ENCODE data around the gene SRPK1. TPM values are rescaled to one million over a fixed set of nuclear protein-coding genes. Genes with fewer than 3 reads are reported as not detected.

Gene SRPK1
- total and polyA plus RNA-seq, 2 of the 8 experiments (the other 6 are each of a cell fraction or from before 2014, with no cell fraction given): 25.7 to 116 TPM

DNA sequence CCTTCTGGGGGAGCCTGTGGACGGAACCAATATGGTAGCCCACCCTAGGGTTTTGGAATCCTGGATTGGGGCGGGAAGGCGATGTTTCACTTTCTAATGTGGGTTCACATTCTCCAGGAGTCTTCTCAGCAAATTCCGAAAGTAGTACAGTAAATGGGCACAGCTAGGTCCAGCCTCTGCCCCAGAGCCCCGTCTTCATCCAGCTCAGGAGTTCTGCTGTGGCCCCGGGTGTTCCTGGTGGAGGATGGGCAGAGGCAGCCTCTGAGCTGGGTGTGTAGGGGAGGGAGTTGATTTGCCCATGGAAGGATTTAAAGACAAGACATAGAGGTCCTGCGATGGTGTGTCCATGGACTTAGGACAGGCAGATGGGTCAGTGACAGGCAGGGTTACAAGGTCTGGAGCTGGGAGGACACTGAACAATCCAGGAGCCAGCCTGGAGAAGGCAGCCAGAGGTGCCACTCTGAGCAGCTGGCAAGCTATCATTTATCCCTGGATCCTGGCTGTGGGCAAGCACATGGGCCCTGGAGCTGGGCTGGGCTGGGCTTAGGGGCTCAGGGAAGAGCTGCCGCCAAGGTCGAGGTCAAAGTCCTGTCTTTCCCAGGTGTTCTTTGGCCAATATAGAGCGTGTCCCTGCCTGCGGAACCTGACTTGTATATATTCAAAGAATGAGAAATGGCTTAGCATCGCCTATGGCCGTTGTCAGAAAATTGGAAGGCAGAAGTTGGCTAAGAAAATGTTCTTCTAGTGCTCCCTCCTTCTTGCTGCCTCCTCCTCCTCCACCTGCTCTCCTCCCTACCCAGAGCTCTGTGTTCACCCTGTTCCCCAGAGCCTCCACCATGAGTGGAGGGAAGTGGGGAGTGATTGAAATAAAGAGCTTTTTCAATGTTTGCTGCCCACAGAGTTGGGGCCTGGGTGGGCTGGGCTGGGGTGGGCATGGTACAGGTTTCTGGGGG lies 133.4 kb downstream of the SRPK1 start:
- no peak overlapping the region for H3K23ac ChIP-seq (ENCODE audit: insufficient read length)
- H2BK15ac ChIP-seq (ENCODE audit: low read length): 0 out of 2 replicates have a peak overlapping the region, but pooled peaks have one; percentile 83
- no peak overlapping the region for H3K4ac ChIP-seq (replicated peaks; ENCODE audit: insufficient read length, low read depth, low read length)
- DNase-seq (ENCODE audit: low read depth in 1 of 2, low spot score in 2 of 2) (no peak), FAIRE-seq (no peak)
- no peaks in the 10 kb centered on the region for H3K79me1 ChIP-seq (ENCODE audit: low read depth, low read length)
- H2BK12ac ChIP-seq (ENCODE audit: low read depth, low read length): no peak overlapping the region
- H2BK20ac ChIP-seq (ENCODE audit: low read length): no peak overlapping the region
- ChIA-PET POLR2A (ENCODE audit: partially characterized antibody) (interaction anchor here (0.8 to 4.1 kb wide), 5 partner anchors 9 to 48 kb away, joined by 3 to 29 read pairs (median 9); partner anchors contain the start of genes CLPS and CLPSL2), CTCF (ENCODE audit: partially characterized antibody) (interaction anchor here (0.6 to 3.5 kb wide), 6 partner anchors 11 to 307 kb away, joined by 3 to 27 read pairs (median 4); partner anchors contain the start of gene CLPS)
- H3K27me3 ChIP-seq (replicated peaks in 1 of 4; ENCODE audit: control insufficient read depth in 3 of 4, extremely low read depth in 1 of 4, insufficient read depth in 3 of 4, low read length in 3 of 4): no peaks in the 10 kb centered on the region
- H3K9ac ChIP-seq (replicated peaks in 1 of 4; ENCODE audit: extremely low read depth in 1 of 4, low read depth in 3 of 4, low read length in 3 of 4): no peak overlapping the region
- H4K5ac ChIP-seq (ENCODE audit: insufficient read length, low read depth, low read length): no peak overlapping the region
- H3K56ac ChIP-seq (replicated peaks; ENCODE audit: insufficient read length, low read depth, low read length): no peak overlapping the region
- H3K27ac ChIP-seq (ENCODE audit: low read depth, low read length): no peak overlapping the region
- no peak overlapping the region for H2AFZ ChIP-seq (ENCODE audit: low read length)
- no peaks in the 10 kb centered on the region for H3K36me3 ChIP-seq (ENCODE audit: control insufficient read depth in 2 of 4, insufficient read depth in 4 of 4, low read length in 3 of 4)
- H3K23me2 ChIP-seq (ENCODE audit: low read depth, low read length): no peaks in the 10 kb centered on the region
- H3K18ac ChIP-seq (ENCODE audit: extremely low read depth, low read length): no peak overlapping the region
- H2BK5ac ChIP-seq (ENCODE audit: low read depth, low read length): 0 out of 2 replicates have a peak overlapping the region, but pooled peaks have one; percentile 16
- no peak overlapping the region for H4K8ac ChIP-seq (ENCODE audit: extremely low read depth, insufficient read depth, low read length)
- H4K20me1 ChIP-seq (replicated peaks in 1 of 2; ENCODE audit: control insufficient read depth in 1 of 2, insufficient read depth in 2 of 2, low read length in 2 of 2): no peaks in the 10 kb centered on the region
- 93% methylated on average over 13 of the region's 13 CpGs; no CpG with 5 or more reads in 1 of the 2 experiments for WGBS, 2 experiments (ENCODE audit: extremely low coverage in 1 of 2, insufficient coverage in 1 of 2, insufficient read length in 1 of 2, insufficient replicate concordance in 2 of 2, low coverage in 1 of 2, low lambda C conversion rate in 2 of 2, missing lambda C conversion rate in 1 of 2)
- H3K4me2 ChIP-seq (ENCODE audit: insufficient read depth in 1 of 2, low read depth in 2 of 2, low read length in 2 of 2): no peak overlapping the region
- no peak overlapping the region for H3K4me3 ChIP-seq (ENCODE audit: extremely low read depth in 1 of 4, insufficient read depth in 2 of 4, low read depth in 3 of 4, low read length in 4 of 4)
- H3K4me1 ChIP-seq (replicated peaks in 1 of 4; ENCODE audit: control insufficient read depth in 3 of 4, insufficient read depth in 4 of 4, low read length in 3 of 4): peaks cover 0 to 5% (median 0%) of the 10 kb centered on the region in 4 experiments; a peak in 3 of 7 replicates
- no peak overlapping the region for H4K91ac ChIP-seq (replicated peaks; ENCODE audit: insufficient read length, low read length)
- no peaks in the 10 kb centered on the region for H3K79me2 ChIP-seq (ENCODE audit: control insufficient read depth in 1 of 2, insufficient read depth in 2 of 2, low read length in 2 of 2)
- no peak overlapping the region for H2BK120ac ChIP-seq (replicated peaks; ENCODE audit: low read depth, low read length)
- H2AK5ac ChIP-seq (ENCODE audit: low read depth, low read length): no peak overlapping the region
- no peaks in the 10 kb centered on the region for H3K9me3 ChIP-seq (ENCODE audit: insufficient read depth in 2 of 2, low read depth in 1 of 2, low read length in 1 of 2)
- no peak overlapping the region for H3K14ac ChIP-seq (ENCODE audit: insufficient read length)
- no peak for TF ChIP-seq KDM5A (IDR thresholded peaks at IDR 0.05; ENCODE audit: low read length)
- no peak for TF ChIP-seq EP300 (IDR thresholded peaks at IDR 0.05; ENCODE audit: borderline replicate concordance in 1 of 2, low read depth in 2 of 2, low read length in 2 of 2)
- TF ChIP-seq YY1 (IDR thresholded peaks at IDR 0.05; ENCODE audit: low read depth, low read length): no peak
- no peak for TF ChIP-seq JUND (IDR thresholded peaks at IDR 0.05; ENCODE audit: low read length)
- no peak for TF ChIP-seq BACH1 (IDR thresholded peaks at IDR 0.05; ENCODE audit: low read length)
- no peak for TF ChIP-seq BRCA1 (IDR thresholded peaks at IDR 0.05; ENCODE audit: low read depth, low read length)
- TF ChIP-seq SUZ12 (IDR thresholded peaks at IDR 0.05; ENCODE audit: low read length): no peak
- TF ChIP-seq, protein P1, sequence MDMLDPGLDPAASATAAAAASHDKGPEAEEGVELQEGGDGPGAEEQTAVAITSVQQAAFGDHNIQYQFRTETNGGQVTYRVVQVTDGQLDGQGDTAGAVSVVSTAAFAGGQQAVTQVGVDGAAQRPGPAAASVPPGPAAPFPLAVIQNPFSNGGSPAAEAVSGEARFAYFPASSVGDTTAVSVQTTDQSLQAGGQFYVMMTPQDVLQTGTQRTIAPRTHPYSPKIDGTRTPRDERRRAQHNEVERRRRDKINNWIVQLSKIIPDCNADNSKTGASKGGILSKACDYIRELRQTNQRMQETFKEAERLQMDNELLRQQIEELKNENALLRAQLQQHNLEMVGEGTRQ (IDR thresholded peaks at IDR 0.05; ENCODE audit: low read length): no peak
- TF ChIP-seq TCF12 (IDR thresholded peaks at IDR 0.05; ENCODE audit: low read depth, low read length): no peak
- no peak for TF ChIP-seq CREB1 (IDR thresholded peaks at IDR 0.05)
- no peak for TF ChIP-seq KDM1A (IDR thresholded peaks at IDR 0.05; ENCODE audit: borderline replicate concordance, low read length)
